ENCODE results near the gene TMA7. TPM values are rescaled to one million over a fixed set of nuclear protein-coding genes. Genes with fewer than 3 reads are reported as not detected.

Gene TMA7
- total and polyA plus RNA-seq, 2 of the 13 experiments (the other 11 are each of a cell fraction or from before 2014, with no cell fraction given), result 100 to 486 TPM

- TF ChIP-seq, protein P1, sequence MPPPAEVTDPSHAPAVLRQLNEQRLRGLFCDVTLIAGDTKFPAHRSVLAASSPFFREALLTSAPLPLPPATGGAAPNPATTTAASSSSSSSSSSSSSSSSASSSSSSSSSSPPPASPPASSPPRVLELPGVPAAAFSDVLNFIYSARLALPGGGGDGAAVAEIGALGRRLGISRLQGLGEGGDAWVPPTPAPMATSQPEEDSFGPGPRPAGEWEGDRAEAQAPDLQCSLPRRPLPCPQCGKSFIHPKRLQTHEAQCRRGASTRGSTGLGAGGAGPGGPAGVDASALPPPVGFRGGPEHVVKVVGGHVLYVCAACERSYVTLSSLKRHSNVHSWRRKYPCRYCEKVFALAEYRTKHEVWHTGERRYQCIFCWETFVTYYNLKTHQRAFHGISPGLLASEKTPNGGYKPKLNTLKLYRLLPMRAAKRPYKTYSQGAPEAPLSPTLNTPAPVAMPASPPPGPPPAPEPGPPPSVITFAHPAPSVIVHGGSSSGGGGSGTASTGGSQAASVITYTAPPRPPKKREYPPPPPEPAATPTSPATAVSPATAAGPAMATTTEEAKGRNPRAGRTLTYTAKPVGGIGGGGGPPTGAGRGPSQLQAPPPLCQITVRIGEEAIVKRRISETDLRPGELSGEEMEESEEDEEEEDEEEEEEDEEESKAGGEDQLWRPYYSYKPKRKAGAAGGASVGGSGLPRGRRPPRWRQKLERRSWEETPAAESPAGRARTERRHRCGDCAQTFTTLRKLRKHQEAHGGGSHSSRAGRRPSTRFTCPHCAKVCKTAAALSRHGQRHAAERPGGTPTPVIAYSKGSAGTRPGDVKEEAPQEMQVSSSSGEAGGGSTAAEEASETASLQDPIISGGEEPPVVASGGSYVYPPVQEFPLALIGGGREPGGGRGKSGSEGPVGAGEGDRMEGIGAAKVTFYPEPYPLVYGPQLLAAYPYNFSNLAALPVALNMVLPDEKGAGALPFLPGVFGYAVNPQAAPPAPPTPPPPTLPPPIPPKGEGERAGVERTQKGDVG (CRISPR knock-in tag; IDR thresholded peaks at IDR 0.05; ENCODE audit: borderline replicate concordance), result 0 out of 2 replicates have a peak, but pooled peaks have one; percentile 30
- TF ChIP-seq ZFX (CRISPR knock-in tag; IDR thresholded peaks at IDR 0.05; ENCODE audit: low read depth) (peak; percentile 90), ZNF879 (CRISPR knock-in tag; IDR thresholded peaks at IDR 0.05) (peak; percentile 90; the same call in 1 of the 2 replicates), ZNF670 (CRISPR knock-in tag; IDR thresholded peaks at IDR 0.05; ENCODE audit: borderline replicate concordance) (peak; percentile 42; the same call in 1 of the 2 replicates), CCDC6 (CRISPR knock-in tag; IDR thresholded peaks at IDR 0.05) (peak; percentile 51), PCBP1 (IDR thresholded peaks at IDR 0.05; ENCODE audit: borderline replicate concordance, low read depth, low read length) (peak; percentile 82; the same call in 1 of the 2 replicates), TP53 (CRISPR knock-in tag; conservative IDR thresholded peaks at IDR 0.05) (no peak), TGIF2 (CRISPR knock-in tag; IDR thresholded peaks at IDR 0.05) (peak; percentile 84), STAG1 (CRISPR knock-in tag; IDR thresholded peaks at IDR 0.05) (no peak), ZNF557 (CRISPR knock-in tag; IDR thresholded peaks at IDR 0.05) (no peak), TBX2 (CRISPR knock-in tag; IDR thresholded peaks at IDR 0.05; ENCODE audit: borderline replicate concordance) (peak; percentile 92), ELF4 (CRISPR knock-in tag; IDR thresholded peaks at IDR 0.05; ENCODE audit: borderline replicate concordance) (peak; percentile 98), IKZF4 (CRISPR knock-in tag; IDR thresholded peaks at IDR 0.05; ENCODE audit: borderline replicate concordance, low read depth, not compliant biosample characterization) (no peak), DPF2 (CRISPR knock-in tag; IDR thresholded peaks at IDR 0.05; ENCODE audit: borderline replicate concordance, low read depth) (no peak), ZNF747 (CRISPR knock-in tag; IDR thresholded peaks at IDR 0.05; ENCODE audit: borderline replicate concordance) (peak; percentile 92), JARID2 (CRISPR knock-in tag; IDR thresholded peaks at IDR 0.05; ENCODE audit: insufficient replicate concordance) (no peak), ZC3H13 (CRISPR knock-in tag; IDR thresholded peaks at IDR 0.05) (peak; percentile 70; the same call in 1 of the 2 replicates)
- TF ChIP-seq, protein P2, sequence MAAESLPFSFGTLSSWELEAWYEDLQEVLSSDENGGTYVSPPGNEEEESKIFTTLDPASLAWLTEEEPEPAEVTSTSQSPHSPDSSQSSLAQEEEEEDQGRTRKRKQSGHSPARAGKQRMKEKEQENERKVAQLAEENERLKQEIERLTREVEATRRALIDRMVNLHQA (CRISPR knock-in tag; IDR thresholded peaks at IDR 0.05), result no peak
- TF ChIP-seq, protein P3, sequence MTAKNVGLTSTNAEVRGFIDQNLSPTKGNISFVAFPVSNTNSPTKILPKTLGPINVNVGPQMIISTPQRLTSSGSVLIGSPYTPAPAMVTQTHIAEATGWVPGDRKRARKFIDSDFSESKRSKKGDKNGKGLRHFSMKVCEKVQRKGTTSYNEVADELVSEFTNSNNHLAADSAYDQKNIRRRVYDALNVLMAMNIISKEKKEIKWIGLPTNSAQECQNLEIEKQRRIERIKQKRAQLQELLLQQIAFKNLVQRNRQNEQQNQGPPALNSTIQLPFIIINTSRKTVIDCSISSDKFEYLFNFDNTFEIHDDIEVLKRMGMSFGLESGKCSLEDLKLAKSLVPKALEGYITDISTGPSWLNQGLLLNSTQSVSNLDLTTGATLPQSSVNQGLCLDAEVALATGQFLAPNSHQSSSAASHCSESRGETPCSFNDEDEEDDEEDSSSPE (CRISPR knock-in tag; IDR thresholded peaks at IDR 0.05), result peak; percentile 95
- TF ChIP-seq, protein P4, sequence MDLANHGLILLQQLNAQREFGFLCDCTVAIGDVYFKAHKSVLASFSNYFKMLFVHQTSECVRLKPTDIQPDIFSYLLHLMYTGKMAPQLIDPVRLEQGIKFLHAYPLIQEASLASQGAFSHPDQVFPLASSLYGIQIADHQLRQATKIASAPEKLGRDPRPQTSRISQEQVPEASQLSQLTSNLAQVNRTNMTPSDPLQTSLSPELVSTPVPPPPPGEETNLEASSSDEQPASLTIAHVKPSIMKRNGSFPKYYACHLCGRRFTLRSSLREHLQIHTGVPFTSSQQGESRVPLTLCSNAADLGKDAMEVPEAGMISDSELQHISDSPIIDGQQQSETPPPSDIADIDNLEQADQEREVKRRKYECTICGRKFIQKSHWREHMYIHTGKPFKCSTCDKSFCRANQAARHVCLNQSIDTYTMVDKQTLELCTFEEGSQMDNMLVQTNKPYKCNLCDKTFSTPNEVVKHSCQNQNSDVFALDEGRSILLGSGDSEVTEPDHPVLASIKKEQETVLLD (CRISPR knock-in tag; IDR thresholded peaks at IDR 0.05; ENCODE audit: low read depth), result 0 out of 2 replicates have a peak, but pooled peaks have one; percentile 68
Measured at GRCh38 chr3:48439820-48440589, at the start of gene TMA7, which contains the start of gene CCDC51 (continued).
